Measurements from ENCODE around the gene LRRC75B. TPM values are rescaled to one million over a fixed set of nuclear protein-coding genes. Genes with fewer than 3 reads are reported as not detected.

The LRRC75B gene
- polyA plus RNA-seq, 1 donor from 2014 or later, result 12.2 TPM

DNA sequence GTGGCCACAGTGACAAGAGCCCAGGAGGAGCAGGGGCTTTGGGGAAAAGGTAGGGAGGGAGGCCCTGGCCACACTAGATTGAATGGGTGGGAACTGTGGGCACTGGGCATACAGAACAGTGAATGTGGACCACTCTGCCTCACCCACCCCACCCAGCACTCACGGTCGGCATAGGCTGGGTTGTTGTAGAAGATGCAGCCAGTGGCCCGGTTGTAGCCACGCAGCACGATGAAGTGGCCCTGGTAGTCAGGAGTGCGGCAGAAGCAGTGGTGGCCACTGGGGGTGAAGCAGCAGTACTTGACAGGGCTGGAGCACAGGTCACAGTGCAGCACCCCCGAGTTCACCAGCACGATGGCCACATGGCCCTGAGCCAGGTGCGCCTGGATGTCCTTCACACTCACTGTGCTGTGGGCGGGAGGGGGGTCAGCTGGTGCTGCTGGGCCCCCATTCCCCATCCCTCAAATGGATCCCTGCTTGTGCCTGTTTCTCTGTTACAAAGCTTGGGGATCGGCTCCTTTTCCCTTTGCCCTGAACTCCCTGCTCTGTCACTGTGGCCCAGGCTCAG lies 49.1 kb downstream of the LRRC75B start:
- no peaks in the 10 kb centered on the region for H3K9me3 ChIP-seq (ENCODE audit: low read length)
- TF ChIP-seq POLR2AphosphoS5 (IDR thresholded peaks at IDR 0.05), result no peak
- no peak overlapping the region for H3K4me3 ChIP-seq (ENCODE audit: low read length)
- no peaks in the 10 kb centered on the region for H3K27me3 ChIP-seq (ENCODE audit: insufficient read depth, low read depth, low read length)
- no peak overlapping the region for H3K4me2 ChIP-seq (ENCODE audit: low read length)
- H3K9ac ChIP-seq (ENCODE audit: low read length), result no peak overlapping the region
- H3K9me2 ChIP-seq (ENCODE audit: insufficient read depth, low read length), result no peaks in the 10 kb centered on the region
- no peak overlapping the region for H3K27ac ChIP-seq (ENCODE audit: low read length)
- no peaks in the 10 kb centered on the region for H3K79me2 ChIP-seq (replicated peaks; ENCODE audit: insufficient read depth, low read length)
- H2AFZ ChIP-seq (ENCODE audit: low read depth, low read length), result no peak overlapping the region
- H3K36me3 ChIP-seq (ENCODE audit: insufficient read depth, low read length), result peaks cover 4% of the 10 kb centered on the region
- no peaks in the 10 kb centered on the region for H4K20me1 ChIP-seq (ENCODE audit: insufficient read depth)
- H3F3A ChIP-seq (ENCODE audit: insufficient read depth, low read length, poor library complexity, severe bottlenecking), result no peaks in the 10 kb centered on the region

GRCh38 chr22:24543185-24543601 lies 49.7 kb downstream of the LRRC75B start:
- no peak overlapping the region for H3K27ac ChIP-seq (ENCODE audit: low read length)

More at GRCh38 chr22:24543185-24543601, 49.7 kb downstream of the LRRC75B start:
- Histone ChIP-seq H3F3A (ENCODE audit: insufficient read depth, low read length, poor library complexity, severe bottlenecking) (no peaks in the 10 kb centered on the region), H3K36me3 (ENCODE audit: insufficient read depth, low read length) (peaks cover 4% of the 10 kb centered on the region), H3K4me3 (ENCODE audit: low read length) (no peak overlapping the region), H4K20me1 (ENCODE audit: insufficient read depth) (no peaks in the 10 kb centered on the region), H3K9ac (ENCODE audit: low read length) (no peak overlapping the region), H3K4me2 (ENCODE audit: low read length) (no peak overlapping the region), H3K27me3 (ENCODE audit: insufficient read depth, low read depth, low read length) (no peaks in the 10 kb centered on the region), H3K9me2 (ENCODE audit: insufficient read depth, low read length) (no peaks in the 10 kb centered on the region), H2AFZ (ENCODE audit: low read depth, low read length) (no peak overlapping the region), H3K79me2 (replicated peaks; ENCODE audit: insufficient read depth, low read length) (no peaks in the 10 kb centered on the region), H3K9me3 (ENCODE audit: low read length) (no peaks in the 10 kb centered on the region)
- TF ChIP-seq REST (IDR thresholded peaks at IDR 0.05; ENCODE audit: borderline replicate concordance) (no peak), POLR2AphosphoS5 (IDR thresholded peaks at IDR 0.05) (no peak), RAD21 (conservative IDR thresholded peaks at IDR 0.05) (no peak), TAF1 (IDR thresholded peaks at IDR 0.05; ENCODE audit: low read depth) (no peak), EZH2 (IDR thresholded peaks at IDR 0.05; ENCODE audit: borderline replicate concordance, insufficient read depth, low read length, poor library complexity, severe bottlenecking) (no peak), SMC3 (conservative IDR thresholded peaks at IDR 0.05; ENCODE audit: poor library complexity) (no peak), MXI1 (conservative IDR thresholded peaks at IDR 0.05; ENCODE audit: poor library complexity, severe bottlenecking) (no peak), CTCF (IDR thresholded peaks at IDR 0.05; ENCODE audit: poor library complexity, severe bottlenecking) (no peak), EP300 (conservative IDR thresholded peaks at IDR 0.05; ENCODE audit: poor library complexity, severe bottlenecking) (no peak)

Measured in neural cell (in vitro differentiated cells).